H9 (cell line): ENCODE results near the gene TSPAN2. TPM values are rescaled to one million over a fixed set of nuclear protein-coding genes. Genes with fewer than 3 reads are reported as not detected.

Source experiments
- DNase-seq: peaks from one replicate; pipeline ENCODE4 v3.0.0-alpha.2; 2017
- H2AFZ ChIP-seq: one replicate; pipeline ENCODE4 v1.6.1; 2013; ENCODE audit warnings: mild to moderate bottlenecking, low read length, control low read depth, moderate library complexity
- H2AK5ac ChIP-seq: 2 replicates; pipeline ENCODE4 v1.6.1; 2013; ENCODE audit warnings: low read length, control low read depth, mixed read lengths; ENCODE audit not compliant: insufficient read length
- H2BK120ac ChIP-seq: one replicate; pipeline ENCODE4 v1.6.1; 2013; ENCODE audit warnings: low read depth, mild to moderate bottlenecking, low read length, control low read depth, inconsistent platforms; ENCODE audit not compliant: poor library complexity, severe bottlenecking
- H2BK12ac ChIP-seq: 2 replicates; pipeline ENCODE4 v1.6.1; 2013; ENCODE audit warnings: low read length, control low read depth, mixed read lengths, low read depth; ENCODE audit not compliant: insufficient read length
- H2BK15ac ChIP-seq: 2 replicates; pipeline ENCODE4 v1.6.1; 2013; ENCODE audit warnings: low read depth, low read length, control low read depth
- H2BK20ac ChIP-seq: one replicate; pipeline ENCODE4 v1.6.1; 2013; ENCODE audit warnings: low read depth, mild to moderate bottlenecking, low read length, control low read depth, inconsistent platforms; ENCODE audit not compliant: poor library complexity, severe bottlenecking
- H2BK5ac ChIP-seq: 2 replicates; pipeline ENCODE4 v1.6.1; 2013; ENCODE audit warnings: low read length, control low read depth, mixed read lengths; ENCODE audit not compliant: insufficient read length
- H3K14ac ChIP-seq: 2 replicates; pipeline ENCODE4 v1.6.1; 2013; ENCODE audit warnings: low read length, control low read depth; ENCODE audit not compliant: insufficient read depth
- H3K18ac ChIP-seq: 2 replicates; pipeline ENCODE4 v1.6.1; 2013; ENCODE audit warnings: low read depth, mild to moderate bottlenecking, mixed read lengths, low read length, control low read depth; ENCODE audit not compliant: insufficient read length
- H3K23ac ChIP-seq: 2 replicates; pipeline ENCODE4 v1.6.1; 2013; ENCODE audit warnings: low read length, control low read depth, mixed read lengths, low read depth; ENCODE audit not compliant: insufficient read length
- H3K23me2 ChIP-seq: 2 replicates; pipeline ENCODE4 v1.6.1; 2013; ENCODE audit warnings: low read depth, mild to moderate bottlenecking, mixed read lengths, low read length, control low read depth; ENCODE audit not compliant: insufficient read length, poor library complexity, severe bottlenecking
- H3K27ac ChIP-seq: 2 replicates; pipeline ENCODE4 v1.5.1; 2013; ENCODE audit warnings: low read length, control low read depth, mixed read lengths, low read depth; ENCODE audit not compliant: insufficient read length
- H3K27me3 ChIP-seq: 2 replicates; pipeline ENCODE4 v1.6.1; 2013; ENCODE audit warnings: low read length, control low read depth, inconsistent platforms; ENCODE audit not compliant: insufficient read depth
- H3K4ac ChIP-seq: 2 replicates; pipeline ENCODE4 v1.6.1; 2013; ENCODE audit warnings: low read depth, mild to moderate bottlenecking, control low read depth, inconsistent platforms, low read length, moderate library complexity
- H3K4me1 ChIP-seq: 2 replicates; pipeline ENCODE4 v1.6.1; 2013; ENCODE audit warnings: low read length, control low read depth, inconsistent platforms; ENCODE audit not compliant: insufficient read depth
- H3K4me2 ChIP-seq: 2 replicates; pipeline ENCODE4 v1.6.1; 2013; ENCODE audit warnings: low read length, control low read depth, mixed read lengths; ENCODE audit not compliant: insufficient read length, insufficient read depth
- H3K56ac ChIP-seq: 2 replicates; pipeline ENCODE4 v1.6.1; 2013; ENCODE audit warnings: low read depth, mild to moderate bottlenecking, mixed read lengths, low read length, control low read depth; ENCODE audit not compliant: insufficient read length
- H3K79me1 ChIP-seq: 2 replicates; pipeline ENCODE4 v1.6.1; 2013; ENCODE audit warnings: low read depth, mild to moderate bottlenecking, moderate library complexity, low read length, control low read depth, inconsistent platforms; ENCODE audit not compliant: insufficient read depth, poor library complexity, severe bottlenecking
- H3K79me2 ChIP-seq: 2 replicates; pipeline ENCODE4 v1.6.1; 2013; ENCODE audit warnings: low read length, control low read depth, inconsistent platforms; ENCODE audit not compliant: insufficient read depth
- H3K9ac ChIP-seq: 2 replicates; pipeline ENCODE4 v1.6.1; 2013; ENCODE audit warnings: low read length, control low read depth, mixed read lengths; ENCODE audit not compliant: insufficient read length; ENCODE audit errors: extremely low read depth
- H3K9me3 ChIP-seq: one replicate; pipeline ENCODE4 v1.6.1; 2013; ENCODE audit warnings: low read depth, low read length, inconsistent platforms; ENCODE audit not compliant: control insufficient read depth
- H3T11ph ChIP-seq: one replicate; pipeline ENCODE4 v1.6.1; 2013; ENCODE audit warnings: mild to moderate bottlenecking, low read length, control low read depth, inconsistent platforms
- H4K20me1 ChIP-seq: one replicate; pipeline ENCODE4 v1.6.1; 2013; ENCODE audit not compliant: control insufficient read depth, insufficient read length, insufficient read depth
- H4K5ac ChIP-seq: 2 replicates; pipeline ENCODE4 v1.6.1; 2013; ENCODE audit warnings: low read depth, mild to moderate bottlenecking, mixed read lengths, low read length, control low read depth; ENCODE audit not compliant: insufficient read length
- H4K8ac ChIP-seq: replicated peaks from 2 replicates; pipeline ENCODE4 v1.6.1; 2013; ENCODE audit warnings: low read length, control low read depth, mixed read lengths, low read depth; ENCODE audit not compliant: insufficient read length
- H4K91ac ChIP-seq: 2 replicates; pipeline ENCODE4 v1.6.1; 2013; ENCODE audit warnings: low read depth, mild to moderate bottlenecking, moderate library complexity, mixed read lengths, low read length, control low read depth; ENCODE audit not compliant: insufficient read length
- H3K27ac Mint-ChIP-seq, 3 experiments: 2 replicates in 2 of 3; 3 replicates in 1 of 3; pipeline ENCODE4 v1.8.0; 2020 to 2021; ENCODE audit warnings: mixed read lengths in 3 of 3, mild to moderate bottlenecking in 1 of 3, moderate library complexity in 1 of 3
- H3K27me3 Mint-ChIP-seq: 2 replicates; pipeline ENCODE4 v1.8.0; 2021; ENCODE audit warnings: low read depth, mild to moderate bottlenecking, moderate library complexity, mixed read lengths
- H3K36me3 Mint-ChIP-seq, 3 experiments: 2 replicates in 2 of 3; 3 replicates in 1 of 3; pipeline ENCODE4 v1.8.0; 2020 to 2021; ENCODE audit warnings: low read depth in 3 of 3, mixed read lengths in 3 of 3; ENCODE audit not compliant: insufficient read depth in 1 of 3
- H3K4me1 Mint-ChIP-seq, 2 experiments: 2 replicates each; pipeline ENCODE4 v1.8.0; 2020; ENCODE audit warnings: mixed read lengths in 2 of 2
- H3K4me3 Mint-ChIP-seq, 2 experiments: 2 replicates in 1 of 2; 3 replicates in 1 of 2; pipeline ENCODE4 v1.8.0; 2020 to 2021; ENCODE audit warnings: mild to moderate bottlenecking in 2 of 2, mixed read lengths in 2 of 2, moderate library complexity in 1 of 2
- H3K9me3 Mint-ChIP-seq, 2 experiments: 2 replicates in 1 of 2; 3 replicates in 1 of 2; pipeline ENCODE4 v1.8.0; 2020; ENCODE audit warnings: mild to moderate bottlenecking in 2 of 2, mixed read lengths in 2 of 2, moderate library complexity in 1 of 2
- CTCF ChIP-seq: fragments of 200-600 bp; sonication (generic); conservative IDR thresholded peaks from 3 replicates; pipeline ENCODE4 v1.8.0; 2021; ENCODE audit warnings: antibody characterized with exemption, mild to moderate bottlenecking
- WGBS: extraction: QIAGEN DNeasy Blood & Tissue Kit; methylation state at CpG from one replicate; pipeline ENCODE4 v1.1.7; 2013; ENCODE audit warnings: missing lambda C conversion rate, low lambda C conversion rate, mixed read lengths; ENCODE audit not compliant: insufficient read length; ENCODE audit errors: extremely low coverage; 5-methylcytosine and 5-hydroxymethylcytosine counted together
- total RNA-seq: library from RNA; stranded (reverse); gene quantifications from 2 replicates; pipeline ENCODE4 v1.2.1, GENCODE V29; 2021

Gene TSPAN2
- total RNA-seq, 1 experiment from 2014 or later = 10.8 TPM

GRCh38 chr1:115057661-115058254, 31.5 kb downstream of the TSPAN2 start:
- no peak overlapping the region for H3K4me3 Mint-ChIP-seq
- no peak overlapping the region for H3K4ac ChIP-seq
- no peaks in the 10 kb centered on the region for H3K36me3 Mint-ChIP-seq
- no peak overlapping the region for H3K9ac ChIP-seq
- no peaks in the 10 kb centered on the region for H3K27me3 ChIP-seq
- no peaks in the 10 kb centered on the region for H4K20me1 ChIP-seq
- no peak overlapping the region for H3T11ph ChIP-seq
- H2AK5ac ChIP-seq = no peak overlapping the region
- H3K9me3 Mint-ChIP-seq = no peaks in the 10 kb centered on the region
- no peak overlapping the region for H2BK12ac ChIP-seq
- no peak overlapping the region for H4K91ac ChIP-seq
- H4K8ac ChIP-seq = no peak overlapping the region
- H3K79me2 ChIP-seq = no peaks in the 10 kb centered on the region
- no peak overlapping the region for H2BK120ac ChIP-seq
- H3K23ac ChIP-seq = no peak overlapping the region
- no CpG with 5 or more reads among the region's 6 CpGs for WGBS
- no peak overlapping the region for H3K14ac ChIP-seq
- no peaks in the 10 kb centered on the region for H3K9me3 ChIP-seq
- H2BK20ac ChIP-seq = no peak overlapping the region
- H4K5ac ChIP-seq = no peak overlapping the region
- H3K4me2 ChIP-seq = no peak overlapping the region
- H3K4me1 ChIP-seq = peaks cover 6% of the 10 kb centered on the region
- no peak for TF ChIP-seq CTCF
- no peak overlapping the region for H2BK5ac ChIP-seq
- no peak overlapping the region for H3K56ac ChIP-seq
- H2BK15ac ChIP-seq = no peak overlapping the region
- H3K27ac Mint-ChIP-seq = no peak overlapping the region
- no peak overlapping the region for H3K18ac ChIP-seq
- peaks cover 0 to 2% of the 10 kb centered on the region in 2 experiments; a peak in 2 of 4 replicates for H3K4me1 Mint-ChIP-seq
- DNase-seq = no peak
- H3K27ac ChIP-seq = no peak overlapping the region
- no peaks in the 10 kb centered on the region for H3K27me3 Mint-ChIP-seq
- H3K23me2 ChIP-seq = no peaks in the 10 kb centered on the region
- no peaks in the 10 kb centered on the region for H3K79me1 ChIP-seq
- H2AFZ ChIP-seq = no peak overlapping the region
